MG63 (cell line): ENCODE measurements around the gene IMPA2. TPM values are rescaled to one million over a fixed set of nuclear protein-coding genes. Genes with fewer than 3 reads are reported as not detected.
"Not testable (repeated sequence)": the region's sequence is repeated elsewhere in the genome, so short reads cannot be mapped to it uniquely, and the experiment has no call there.

ENCODE experiments used
- DNase-seq: peaks from one replicate; pipeline ENCODE4 v3.0.0-alpha.2; 2020
- H3K27me3 ChIP-seq: fragments of 250-450 bp; sonication (Bioruptor Pico); 2 replicates; pipeline ENCODE4 v1.5.1; 2020; ENCODE audit warnings: mild to moderate bottlenecking, moderate library complexity
- H3K36me3 ChIP-seq: fragments of 250-450 bp; sonication (Bioruptor Pico); 2 replicates; pipeline ENCODE4 v1.5.1; 2020; ENCODE audit warnings: mild to moderate bottlenecking, moderate library complexity
- H3K4me3 ChIP-seq: fragments of 250-450 bp; sonication (Bioruptor Pico); 2 replicates; pipeline ENCODE4 v1.5.1; 2020; ENCODE audit warnings: mild to moderate bottlenecking, moderate library complexity
- H3K9me3 ChIP-seq: fragments of 250-450 bp; sonication (Bioruptor Pico); 2 replicates; pipeline ENCODE4 v1.5.1; 2020; ENCODE audit warnings: mild to moderate bottlenecking, moderate library complexity
- total RNA-seq: library from RNA; depleted of rRNA; stranded (reverse); fragments of >200 nt; shearing (Covaris generic); gene quantifications from 2 replicates; pipeline ENCODE4 v1.2.3, GENCODE V29; 2014; ENCODE audit warnings: low replicate concordance; rRNA removed

IMPA2 gene
- 70.0 and 90.8 TPM in 2 replicates for total RNA-seq

- no peak for DNase-seq
- no peaks in the 10 kb centered on the region for H3K27me3 ChIP-seq
- no peaks in the 10 kb centered on the region; the same call in 1 of the 2 replicates for H3K36me3 ChIP-seq
- H3K9me3 ChIP-seq, result no peaks in the 10 kb centered on the region
- H3K4me3 ChIP-seq, result peak within 1 kb of the TSS; percentile 79
Measured at GRCh38 chr18:11981192-11981542, at the start of gene IMPA2. Gene IMPA2 (plus strand): TSS chr18:11981507. CDS start chr18:11981670, 163 bp downstream.

DNA sequence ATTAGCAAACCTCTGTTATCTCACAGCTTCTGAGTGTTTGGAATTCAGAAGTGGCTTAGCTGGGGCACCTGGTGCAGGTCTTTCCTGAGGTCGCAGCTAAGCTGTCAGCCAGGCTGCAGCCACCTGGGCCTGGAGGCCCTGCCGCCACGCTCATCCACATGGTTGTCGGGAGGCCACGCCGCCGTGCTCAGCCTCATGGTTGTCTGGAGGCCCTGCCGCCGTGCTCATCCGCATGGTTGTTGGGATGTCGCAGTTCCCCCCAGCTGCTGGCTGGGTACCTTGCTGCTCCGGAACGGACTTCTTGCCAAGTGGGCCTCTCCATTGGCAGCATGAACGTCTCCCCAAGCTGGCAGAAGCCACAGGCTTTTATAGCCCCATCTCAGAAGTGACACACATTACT is 48.9 kb upstream of the IMPA2 start:
- H3K4me3 ChIP-seq, result no peak overlapping the region
- no peaks in the 10 kb centered on the region for H3K36me3 ChIP-seq
- DNase-seq, result no peak
- H3K27me3 ChIP-seq, result no peaks in the 10 kb centered on the region
- no peaks in the 10 kb centered on the region for H3K9me3 ChIP-seq

- H3K27me3 ChIP-seq, result no peaks in the 10 kb centered on the region
- H3K36me3 ChIP-seq, result no peaks in the 10 kb centered on the region
- H3K4me3 ChIP-seq, result no peak overlapping the region
- no peaks in the 10 kb centered on the region for H3K9me3 ChIP-seq
- peak; percentile 34 for DNase-seq
Measured at GRCh38 chr18:11937874-11938478, 43.3 kb upstream of the IMPA2 start.

- H3K9me3 ChIP-seq, result no peaks in the 10 kb centered on the region
- no peak overlapping the region for H3K4me3 ChIP-seq
Measured at GRCh38 chr18:11940956-11941355, 40.4 kb upstream of the IMPA2 start.

GRCh38 chr18:11943551-11943950 is 37.8 kb upstream of the IMPA2 start:
- H3K36me3 ChIP-seq, result no peaks in the 10 kb centered on the region
- no peak overlapping the region for H3K4me3 ChIP-seq

More at GRCh38 chr18:11940956-11941355, 40.4 kb upstream of the IMPA2 start:
- Histone ChIP-seq H3K27me3 (no peaks in the 10 kb centered on the region), H3K36me3 (no peaks in the 10 kb centered on the region)
- DNase-seq, result no peak

DNA sequence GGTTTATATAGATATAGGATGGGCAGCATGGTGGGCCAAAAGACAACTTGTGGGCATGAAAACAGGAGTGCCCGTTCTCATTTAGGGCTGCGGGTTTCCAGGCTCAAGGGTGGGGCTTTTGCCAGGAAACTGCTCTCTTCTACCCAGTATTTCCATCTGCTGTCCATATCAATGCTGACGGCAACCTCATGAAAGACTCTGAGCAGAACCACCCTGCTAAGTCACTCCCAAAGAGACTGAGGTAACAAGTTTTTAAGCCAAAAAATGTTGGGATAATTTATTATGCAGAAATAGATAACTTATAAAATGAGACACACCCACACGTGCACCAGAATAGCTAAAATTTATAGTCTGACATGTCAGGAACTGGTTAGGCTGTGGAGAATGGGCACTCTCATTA is 37.1 kb upstream of the IMPA2 start:
- Histone ChIP-seq H3K4me3 (no peak overlapping the region), H3K27me3 (no peaks in the 10 kb centered on the region), H3K9me3 (no peaks in the 10 kb centered on the region), H3K36me3 (no peaks in the 10 kb centered on the region)
- DNase-seq, result no peak

More at GRCh38 chr18:11943551-11943950, 37.8 kb upstream of the IMPA2 start:
- Histone ChIP-seq H3K27me3 (no peaks in the 10 kb centered on the region), H3K9me3 (no peaks in the 10 kb centered on the region)
- DNase-seq, result no peak

- no peaks in the 10 kb centered on the region for H3K36me3 ChIP-seq
Measured at GRCh38 chr18:11944786-11945185, 36.5 kb upstream of the IMPA2 start.

GRCh38 chr18:11945834-11946659 is 35.3 kb upstream of the IMPA2 start:
- DNase-seq, H3K4me3 ChIP-seq, H3K9me3 ChIP-seq, H3K36me3 ChIP-seq, H3K27me3 ChIP-seq: not testable (repeated sequence)

More at GRCh38 chr18:11944786-11945185, 36.5 kb upstream of the IMPA2 start:
- H3K9me3 ChIP-seq, result no peaks in the 10 kb centered on the region
- no peaks in the 10 kb centered on the region for H3K27me3 ChIP-seq
- H3K4me3 ChIP-seq, result no peak overlapping the region
- DNase-seq, result no peak

- H3K9me3 ChIP-seq, result no peaks in the 10 kb centered on the region
- peak overlapping the region; percentile 34 for H3K4me3 ChIP-seq
- no peaks in the 10 kb centered on the region for H3K36me3 ChIP-seq
- no peaks in the 10 kb centered on the region for H3K27me3 ChIP-seq
- DNase-seq, result peak; percentile 87
Measured at GRCh38 chr18:11946756-11947155, 34.6 kb upstream of the IMPA2 start.

DNA sequence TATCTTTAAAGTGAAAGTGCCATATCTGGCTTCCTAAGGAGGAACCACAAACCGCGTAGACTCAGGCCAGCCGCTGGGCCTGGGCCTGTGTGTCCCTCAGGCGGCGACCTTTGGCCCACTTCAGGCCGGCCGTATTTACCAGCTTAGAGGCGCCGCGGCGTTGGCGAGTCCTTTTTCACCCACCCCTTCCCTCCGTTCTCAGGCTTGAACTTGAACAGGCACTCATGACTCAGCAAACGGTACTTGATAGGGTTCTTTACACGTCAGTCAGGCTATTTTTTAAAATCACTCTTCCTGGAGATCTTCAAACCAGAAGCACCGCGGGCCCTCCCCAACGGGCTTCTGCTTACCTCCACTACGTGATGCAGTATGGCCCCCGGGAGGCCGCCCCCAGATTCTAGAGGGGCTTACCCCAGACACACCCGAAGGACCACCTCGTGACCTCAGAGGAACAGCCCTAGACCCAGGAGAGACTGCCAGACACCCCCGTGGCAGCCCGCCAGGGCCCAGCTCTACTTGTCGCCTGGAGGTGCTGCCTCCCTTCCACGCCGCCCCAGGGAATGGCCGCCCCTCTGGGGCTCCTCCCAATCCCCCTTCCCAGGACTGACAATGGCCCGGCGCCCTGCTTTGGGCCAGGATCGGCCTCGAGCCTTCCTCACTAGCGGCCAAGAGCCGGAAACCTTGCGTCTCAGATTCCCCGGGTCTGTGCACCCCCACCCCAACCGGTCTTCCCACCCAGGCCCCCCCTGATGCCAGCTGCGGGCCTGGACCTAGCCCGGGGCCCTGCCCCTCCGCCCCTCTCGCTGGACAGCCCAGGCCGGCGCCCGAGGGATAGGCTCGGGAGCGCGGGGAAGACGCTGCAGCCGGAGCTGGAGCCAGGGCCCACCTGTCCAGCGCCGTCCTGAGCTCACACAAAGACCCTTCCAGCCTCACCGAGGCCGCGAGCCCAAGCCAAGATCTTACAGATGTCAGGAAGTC is 33.8 kb upstream of the IMPA2 start:
- Histone ChIP-seq H3K27me3 (no peaks in the 10 kb centered on the region), H3K4me3 (peak overlapping the region; percentile 34), H3K36me3 (no peaks in the 10 kb centered on the region), H3K9me3 (no peaks in the 10 kb centered on the region)
- peak; percentile 96 for DNase-seq

DNA sequence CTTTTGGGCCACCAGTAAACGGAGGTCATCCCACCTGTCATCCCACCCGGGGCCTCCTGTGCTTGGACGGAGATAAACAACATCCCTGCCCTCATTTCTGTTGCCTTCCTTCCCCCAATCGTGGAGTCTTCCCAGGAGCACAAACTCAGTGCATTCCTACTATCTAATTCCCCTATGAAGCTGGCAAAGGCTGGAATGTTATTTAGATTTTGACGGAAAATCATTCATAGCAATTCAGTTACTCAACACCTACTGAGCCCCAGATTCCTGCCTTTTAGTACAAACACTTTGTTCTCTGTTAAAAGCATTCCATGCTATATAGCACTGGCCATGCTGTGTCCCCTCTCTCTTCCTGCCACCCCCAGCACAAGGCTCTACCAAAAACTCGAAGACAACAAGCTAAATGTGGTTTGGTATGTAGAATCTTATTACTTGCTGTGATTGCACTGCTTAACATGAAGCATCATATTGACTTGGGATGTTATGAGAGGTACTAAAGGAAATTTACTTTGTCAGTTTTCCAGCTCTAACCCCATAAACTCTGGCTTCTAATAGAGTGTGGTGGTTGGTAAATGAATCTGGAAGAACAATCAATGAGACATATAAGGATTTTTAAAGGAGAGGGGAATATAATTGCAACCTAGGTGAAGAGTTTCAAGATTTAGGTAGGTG is 32.3 kb upstream of the IMPA2 start:
- Histone ChIP-seq H3K36me3 (no peaks in the 10 kb centered on the region), H3K4me3 (no peak overlapping the region), H3K9me3 (no peaks in the 10 kb centered on the region), H3K27me3 (no peaks in the 10 kb centered on the region)
- DNase-seq, result peak; percentile 28

DNA sequence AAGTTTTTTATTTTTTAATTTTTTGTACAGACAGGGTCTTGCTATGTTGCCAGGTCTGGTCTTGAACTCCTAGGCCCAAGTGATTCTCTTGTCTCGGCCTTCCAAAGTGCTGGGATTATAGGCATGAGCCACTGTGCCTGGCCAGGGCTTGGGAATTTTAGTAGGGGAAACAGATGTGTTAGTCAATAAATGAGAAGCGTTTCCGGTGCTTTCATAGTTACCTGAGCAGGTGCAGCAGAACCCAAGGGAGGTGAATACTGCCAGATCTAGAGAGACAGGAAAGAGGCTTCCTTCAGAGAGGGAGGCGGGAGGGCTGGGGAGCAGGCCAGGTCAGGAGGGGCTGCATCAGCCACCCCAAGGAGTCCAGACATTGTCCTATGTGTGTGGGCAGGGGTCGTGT is 30.5 kb upstream of the IMPA2 start:
- DNase-seq, result no peak
- Histone ChIP-seq H3K27me3 (no peaks in the 10 kb centered on the region), H3K9me3 (peaks cover under 1% of the 10 kb centered on the region; the same call in 1 of the 2 replicates), H3K4me3 (no peak overlapping the region), H3K36me3 (no peaks in the 10 kb centered on the region)

DNA sequence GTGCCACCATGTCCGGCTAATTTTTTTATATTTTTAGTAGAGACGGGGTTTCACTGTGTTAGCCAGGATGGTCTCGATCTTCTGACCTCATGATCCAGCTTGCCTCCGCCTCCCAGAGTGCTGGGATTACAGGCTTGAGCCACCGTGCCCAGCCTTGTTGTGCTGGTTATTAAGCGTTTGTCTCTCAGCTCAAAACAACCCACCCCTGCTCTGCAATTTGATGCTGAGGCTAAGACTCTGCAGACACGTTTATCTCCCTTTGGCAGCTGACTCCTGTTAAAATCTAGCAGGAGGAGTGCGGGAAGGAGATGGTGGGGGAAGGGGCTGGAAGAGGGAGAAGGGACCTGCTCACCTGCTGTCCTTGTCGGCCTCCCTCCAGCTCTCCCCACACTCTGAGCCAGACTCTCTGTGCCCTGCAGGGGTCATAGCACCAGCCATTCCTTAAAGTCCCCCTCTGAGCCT is 29.9 kb upstream of the IMPA2 start:
- no peak for DNase-seq
- Histone ChIP-seq H3K36me3 (no peaks in the 10 kb centered on the region), H3K27me3 (no peaks in the 10 kb centered on the region), H3K4me3 (no peak overlapping the region), H3K9me3 (peaks cover 5% of the 10 kb centered on the region; the same call in 1 of the 2 replicates)

DNA sequence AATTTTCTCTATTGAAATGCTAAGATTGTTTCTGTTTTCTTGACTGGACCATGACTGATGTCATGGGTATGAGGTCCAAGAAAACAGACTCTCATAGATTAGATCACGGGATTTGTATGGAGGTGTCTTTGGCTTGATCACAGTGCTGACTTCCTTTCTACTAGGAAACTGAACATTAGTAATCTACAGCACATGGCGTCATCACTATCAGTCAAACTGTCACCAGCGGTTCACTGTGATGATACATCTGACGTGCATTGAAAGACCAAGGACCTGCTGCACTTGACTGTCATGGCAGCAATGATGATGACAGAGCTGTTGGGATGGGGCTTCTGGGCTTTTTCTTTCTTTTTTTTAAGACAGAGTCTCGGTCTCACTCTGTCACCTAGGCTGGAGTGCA is 28.2 kb upstream of the IMPA2 start:
- Histone ChIP-seq H3K36me3 (no peaks in the 10 kb centered on the region), H3K9me3 (peaks cover 12% of the 10 kb centered on the region), H3K4me3 (no peak overlapping the region), H3K27me3 (no peaks in the 10 kb centered on the region)
- no peak for DNase-seq

- no peaks in the 10 kb centered on the region for H3K36me3 ChIP-seq
- H3K9me3 ChIP-seq, result peaks cover 12% of the 10 kb centered on the region
- no peaks in the 10 kb centered on the region for H3K27me3 ChIP-seq
- H3K4me3 ChIP-seq, result no peak overlapping the region
- DNase-seq, result peak; percentile 82
Measured at GRCh38 chr18:11955239-11956029, 25.9 kb upstream of the IMPA2 start.
